HCT116 (cell line): ENCODE data around the gene SMIM41. TPM values are rescaled to one million over a fixed set of nuclear protein-coding genes. Genes with fewer than 3 reads are reported as not detected.

Source experiments
- ATAC-seq: fragments of 200-7000 bp; cut with Tn5 transposase; 2 replicates; pipeline ENCODE4 v1.9.1; 2020; ENCODE audit warnings: mild to moderate bottlenecking, moderate library complexity
- BruUV-seq: library from RNA; stranded (reverse); fragments of 400-500 nt; replicated peaks from 2 replicates; lab custom pipeline; 2021; lab: Mats Ljungman, UMichigan
- CTCF ChIA-PET: fragments of 300-600 bp; sonication (Branson Sonifier 250); formaldehyde crosslinking; loops from one replicate; lab custom pipeline; 2021; ENCODE audit warnings: antibody characterized with exemption; lab: Charles Lee
- POLR2A ChIA-PET: fragments of 300-600, 350-600 bp; sonication (Branson Sonifier 250); formaldehyde crosslinking; loops from one replicate; lab custom pipeline; 2021; ENCODE audit warnings: antibody characterized with exemption; lab: Charles Lee
- RAD21 ChIA-PET, 2 experiments: fragments of 300-600 bp; sonication (Branson Sonifier 250); formaldehyde crosslinking; loops; one replicate each; lab custom pipeline; 2023; ENCODE audit warnings: low total read pairs in 2 of 2; ENCODE audit not compliant: uncharacterized antibody in 2 of 2, unreplicated experiment in 2 of 2, low non-redundant PET in 1 of 2; lab: Charles Lee
- DNase-seq: peaks from one replicate; pipeline ENCODE4 v3.0.0-alpha.2; 2010; ENCODE audit warnings: low read depth, low spot score
- H2AFZ ChIP-seq: fragments of 200-600 bp; shearing (Covaris generic), sonication (generic); 2 replicates; pipeline ENCODE4 v1.6.1; 2017; ENCODE audit warnings: low read depth, mixed run types, mixed read lengths, antibody characterized with exemption, low read length; ENCODE audit not compliant: poor library complexity, severe bottlenecking
- H3K27ac ChIP-seq: 2 replicates; pipeline ENCODE4 v1.5.1; 2012; ENCODE audit warnings: low read depth, low read length
- H3K27me3 ChIP-seq: fragments of 200-600 bp; sonication (generic); 2 replicates; pipeline ENCODE4 v1.6.1; 2016; ENCODE audit warnings: mixed run types, low read length, mixed read lengths; ENCODE audit not compliant: insufficient read depth
- H3K36me3 ChIP-seq, 2 experiments: fragments of 200-500 bp in 1 of 2; fragments of 200-600 bp in 1 of 2; sonication (Bioruptor generic) in 1 of 2; sonication (generic) in 1 of 2; 2 replicates each; pipeline versions ENCODE4 v1.5.1 to v1.6.1; 2014 to 2016; ENCODE audit warnings: low read length in 2 of 2, inconsistent platforms in 1 of 2, mixed read lengths in 1 of 2, mixed run types in 1 of 2; ENCODE audit not compliant: insufficient read depth in 2 of 2, control insufficient read depth in 1 of 2
- H3K4me1 ChIP-seq, 2 experiments: fragments of 200-600 bp in 1 of 2; sonication (generic) in 1 of 2; 2 replicates each; pipeline versions ENCODE4 v1.5.1 to v1.6.1; 2012 to 2017; ENCODE audit warnings: low read length in 2 of 2, inconsistent platforms in 1 of 2, mild to moderate bottlenecking in 1 of 2, mixed read lengths in 1 of 2, mixed run types in 1 of 2, moderate library complexity in 1 of 2; ENCODE audit not compliant: insufficient read depth in 2 of 2, control insufficient read depth in 1 of 2
- H3K4me2 ChIP-seq: fragments of 200-600 bp; sonication (generic); 2 replicates; pipeline ENCODE4 v1.6.1; 2017; ENCODE audit warnings: mixed run types, low read length, mixed read lengths
- H3K4me3 ChIP-seq, 2 experiments: fragments of 200-600 bp in 1 of 2; sonication (generic) in 1 of 2; replicated peaks in 1 of 2; 2 replicates each; pipeline ENCODE4 v1.5.1; 2011 to 2016; ENCODE audit warnings: low read length in 2 of 2, control low read depth in 1 of 2, low read depth in 1 of 2, mild to moderate bottlenecking in 1 of 2, mixed read lengths in 1 of 2, mixed run types in 1 of 2
- H3K79me2 ChIP-seq: fragments of 200-600 bp; sonication (generic); 2 replicates; pipeline ENCODE4 v1.6.1; 2017; ENCODE audit warnings: mild to moderate bottlenecking, mixed run types, low read length, moderate library complexity, mixed read lengths; ENCODE audit not compliant: insufficient read depth
- H3K9ac ChIP-seq: fragments of 200-600 bp; sonication (generic); 2 replicates; pipeline ENCODE4 v1.6.1; 2016; ENCODE audit warnings: low read length, mixed read lengths
- H3K9me2 ChIP-seq: fragments of 200-600 bp; sonication (generic), shearing (Covaris generic); 2 replicates; pipeline ENCODE4 v1.6.1; 2017; ENCODE audit warnings: mixed run types, mild to moderate bottlenecking, moderate library complexity; ENCODE audit not compliant: insufficient read depth
- H3K9me3 ChIP-seq, 2 experiments: fragments of 200-500 bp in 1 of 2; fragments of 200-600 bp in 1 of 2; sonication (Bioruptor generic) in 1 of 2; sonication (generic) in 1 of 2; 2 replicates each; pipeline ENCODE4 v1.6.1; 2014 to 2017; ENCODE audit warnings: low read length in 2 of 2, mixed read lengths in 2 of 2, inconsistent platforms in 1 of 2, low read depth in 1 of 2, mild to moderate bottlenecking in 1 of 2, mixed run types in 1 of 2, moderate library complexity in 1 of 2; ENCODE audit not compliant: control insufficient read depth in 1 of 2, insufficient read depth in 1 of 2
- H4K20me1 ChIP-seq: fragments of 200-600 bp; sonication (generic), shearing (Covaris generic); 2 replicates; pipeline ENCODE4 v1.6.1; 2017; ENCODE audit warnings: mixed run types, mild to moderate bottlenecking, moderate library complexity; ENCODE audit not compliant: insufficient read depth
- CEBPB ChIP-seq: IDR thresholded peaks from 2 replicates; pipeline ENCODE4 v1.6.1; 2012; ENCODE audit warnings: low read depth
- EGR1 ChIP-seq: IDR thresholded peaks from 2 replicates; pipeline ENCODE4 v1.6.1; 2012; ENCODE audit warnings: low read depth
- EZH2phosphoT487 ChIP-seq: fragments of 200-600 bp; IDR thresholded peaks from 2 replicates; pipeline ENCODE4 v1.6.1; 2018; ENCODE audit warnings: antibody characterized with exemption, borderline replicate concordance
- FOSL1 ChIP-seq: IDR thresholded peaks from 2 replicates; pipeline ENCODE4 v1.6.1; 2012; ENCODE audit warnings: low read depth
- JUND ChIP-seq: IDR thresholded peaks from 2 replicates; pipeline ENCODE4 v1.6.1; 2012
- POLR2A ChIP-seq: IDR thresholded peaks from 2 replicates; pipeline ENCODE4 v1.7.0; 2011; ENCODE audit warnings: borderline replicate concordance; ENCODE audit not compliant: insufficient read depth, insufficient read length; ENCODE audit errors: extremely low read depth
- RAD21 ChIP-seq: IDR thresholded peaks from 2 replicates; pipeline ENCODE4 v1.6.1; 2012; ENCODE audit warnings: low read depth, mild to moderate bottlenecking
- SIN3A ChIP-seq: IDR thresholded peaks from 2 replicates; pipeline ENCODE4 v1.6.1; 2012; ENCODE audit warnings: low read depth
- SP1 ChIP-seq: IDR thresholded peaks from 2 replicates; pipeline ENCODE4 v1.6.1; 2012; ENCODE audit warnings: low read depth
- SRF ChIP-seq: IDR thresholded peaks from 2 replicates; pipeline ENCODE4 v1.6.1; 2012; ENCODE audit warnings: low read depth
- ZBTB33 ChIP-seq: IDR thresholded peaks from 2 replicates; pipeline ENCODE4 v1.6.1; 2011; ENCODE audit warnings: mild to moderate bottlenecking, low read length, moderate library complexity; ENCODE audit not compliant: insufficient replicate concordance; ENCODE audit errors: extremely low read depth
- ZFX ChIP-seq: fragments of 450-650 bp; IDR thresholded peaks from 2 replicates; pipeline ENCODE4 v1.6.1; 2017
- ZNF274 ChIP-seq: fragments of 200-500 bp; sonication (Bioruptor generic); IDR thresholded peaks from 2 replicates; pipeline ENCODE4 v1.6.1; 2014; ENCODE audit warnings: mild to moderate bottlenecking, low read depth, low read length, inconsistent platforms
- intact Hi-C: fragments of 100-400 bp; cut with micrococcal nuclease; formaldehyde crosslinking; loops from 2 replicates; pipeline ENCODE4 v1.10.0; 2022
- total RNA-seq: library from RNA; stranded (reverse); gene quantifications from one replicate; pipeline ENCODE4 v1.2.1, GENCODE V29; 2021; ENCODE audit not compliant: unreplicated experiment
- TF ChIP-seq, protein P1 (sequence below): IDR thresholded peaks from 2 replicates; pipeline ENCODE4 v1.6.1; 2012

The SMIM41 gene
- total RNA-seq, 1 experiment from 2014 or later = not detected

GRCh38 chr12:52086944-52087835 is 7.7 kb downstream of the SMIM41 start:
- H3K79me2 ChIP-seq = no peaks in the 10 kb centered on the region
- no peaks in the 10 kb centered on the region for H4K20me1 ChIP-seq
- BruUV-seq = no TSS peak
- no peak for ATAC-seq
- no peak overlapping the region for H3K27ac ChIP-seq
- no peaks in the 10 kb centered on the region for H3K36me3 ChIP-seq
- DNase-seq = no peak
- TF ChIP-seq SRF = no peak
- TF ChIP-seq ZBTB33 = no peak
- no peak for TF ChIP-seq EGR1
- no peak for TF ChIP-seq ZNF274
- no peak for TF ChIP-seq EZH2phosphoT487
- no peak for TF ChIP-seq ZFX
- no peak for TF ChIP-seq SIN3A
- no peak for TF ChIP-seq SP1
- TF ChIP-seq FOSL1 = no peak
- TF ChIP-seq, protein P1, sequence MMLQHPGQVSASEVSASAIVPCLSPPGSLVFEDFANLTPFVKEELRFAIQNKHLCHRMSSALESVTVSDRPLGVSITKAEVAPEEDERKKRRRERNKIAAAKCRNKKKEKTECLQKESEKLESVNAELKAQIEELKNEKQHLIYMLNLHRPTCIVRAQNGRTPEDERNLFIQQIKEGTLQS = no peak
- TF ChIP-seq JUND = no peak
- TF ChIP-seq RAD21 = no peak
- TF ChIP-seq CEBPB = no peak
- no peak for TF ChIP-seq POLR2A
- H3K9me2 ChIP-seq = no peaks in the 10 kb centered on the region
- RAD21 ChIA-PET = no interaction called here
- no peak overlapping the region for H3K4me3 ChIP-seq
- no peak overlapping the region for H2AFZ ChIP-seq
- no peaks in the 10 kb centered on the region for H3K9me3 ChIP-seq
- CTCF ChIA-PET = interaction anchor here (1.0 to 8.9 kb wide), 3 partner anchors 34 to 62 kb away, joined by 3 to 123 read pairs (median 5); no protein-coding TSS in a partner anchor
- H3K4me1 ChIP-seq = peaks cover 3 to 10% of the 10 kb centered on the region in 2 experiments
- no peak overlapping the region for H3K9ac ChIP-seq
- POLR2A ChIA-PET = no interaction called here
- intact Hi-C loops = no loop called here
- no peak overlapping the region for H3K4me2 ChIP-seq
- H3K27me3 ChIP-seq = peaks cover 23% of the 10 kb centered on the region
